ENCODE results near the gene CUL3. TPM values are rescaled to one million over a fixed set of nuclear protein-coding genes. Genes with fewer than 3 reads are reported as not detected.
"Not testable (repeated sequence)": the region's sequence is repeated elsewhere in the genome, so short reads cannot be mapped to it uniquely, and the experiment has no call there.

CUL3 gene
- total and polyA plus RNA-seq, 8 donors = 70.9 to 116 (median 98.1) TPM

GRCh38 chr2:224591220-224591619 is 6.1 kb upstream of the CUL3 start:
- intact Hi-C loops (cut with DNase I) = no loop called here
- ATAC-seq (no peak), DNase-seq (no peak)
- no peaks in the 10 kb centered on the region for H3K27me3 ChIP-seq
- peaks cover 0 to 11% of the 10 kb centered on the region in 2 donors for H3K4me1 ChIP-seq
- no peaks in the 10 kb centered on the region for H3K36me3 ChIP-seq
- no peak overlapping the region for H3K4me3 ChIP-seq
- no peak overlapping the region for H3K27ac ChIP-seq
- no peak for TF ChIP-seq CTCF (IDR thresholded peaks at IDR 0.05)
- no peaks in the 10 kb centered on the region for H3K9me3 ChIP-seq

DNA sequence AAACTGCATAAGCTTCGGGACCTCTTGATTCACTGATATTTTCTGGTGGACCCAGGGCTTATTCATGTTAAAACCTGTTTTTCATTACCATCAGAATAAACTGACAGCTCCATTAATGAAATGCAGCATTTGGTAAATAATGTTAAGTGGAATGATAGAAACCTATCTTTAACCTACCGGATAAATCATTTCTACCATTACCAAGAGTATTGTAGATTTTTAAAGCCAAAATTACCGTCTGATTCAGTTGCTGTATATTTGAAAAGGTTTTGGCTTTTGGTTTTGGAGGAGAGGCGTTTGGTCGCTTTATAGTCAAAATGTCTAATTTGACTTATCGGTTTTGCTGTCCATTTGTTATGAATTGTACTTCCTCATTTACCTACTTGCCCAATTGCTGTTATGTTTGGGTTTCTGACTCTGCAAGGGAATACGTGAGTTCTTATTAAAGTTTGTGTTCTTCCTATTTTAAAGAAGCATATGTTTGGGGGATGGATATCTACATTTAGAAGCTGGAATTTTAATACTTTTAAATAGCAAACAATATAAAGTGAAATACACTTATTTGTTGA is 1.0 kb upstream of the CUL3 start:
- intact Hi-C loops (cut with DNase I) = no loop called here
- no peaks in the 10 kb centered on the region for H3K36me3 ChIP-seq

GRCh38 chr2:224584785-224585210 is 365 bp downstream of the CUL3 start:
- peak overlapping the region; percentile 89 to 95 for H3K27ac ChIP-seq
- no peaks in the 10 kb centered on the region for H3K36me3 ChIP-seq
- no peak for TF ChIP-seq CTCF (IDR thresholded peaks at IDR 0.05)
- H3K4me1 ChIP-seq = peaks cover 4 to 56% of the 10 kb centered on the region in 2 donors
- intact Hi-C loops (cut with DNase I) = no loop called here
- H3K4me3 ChIP-seq = peak overlapping the region; percentile 67 to 88
- H3K9me3 ChIP-seq = no peaks in the 10 kb centered on the region
- no peak for ATAC-seq
- H3K27me3 ChIP-seq = no peaks in the 10 kb centered on the region
- peak in 3 of 4 donors; percentile 49 to 90 (median 64) for DNase-seq

More for the DNA sequence above, 1.0 kb upstream of the CUL3 start:
- no peak for ATAC-seq
- H3K4me3 ChIP-seq = peak overlapping the region; percentile 42 to 88
- H3K4me1 ChIP-seq = peaks cover 4 to 42% of the 10 kb centered on the region in 2 donors
- peak overlapping the region; percentile 27 to 95 for H3K27ac ChIP-seq
- DNase-seq = no peak
- H3K9me3 ChIP-seq = no peaks in the 10 kb centered on the region
- TF ChIP-seq CTCF (IDR thresholded peaks at IDR 0.05) = no peak
- no peaks in the 10 kb centered on the region for H3K27me3 ChIP-seq

DNA sequence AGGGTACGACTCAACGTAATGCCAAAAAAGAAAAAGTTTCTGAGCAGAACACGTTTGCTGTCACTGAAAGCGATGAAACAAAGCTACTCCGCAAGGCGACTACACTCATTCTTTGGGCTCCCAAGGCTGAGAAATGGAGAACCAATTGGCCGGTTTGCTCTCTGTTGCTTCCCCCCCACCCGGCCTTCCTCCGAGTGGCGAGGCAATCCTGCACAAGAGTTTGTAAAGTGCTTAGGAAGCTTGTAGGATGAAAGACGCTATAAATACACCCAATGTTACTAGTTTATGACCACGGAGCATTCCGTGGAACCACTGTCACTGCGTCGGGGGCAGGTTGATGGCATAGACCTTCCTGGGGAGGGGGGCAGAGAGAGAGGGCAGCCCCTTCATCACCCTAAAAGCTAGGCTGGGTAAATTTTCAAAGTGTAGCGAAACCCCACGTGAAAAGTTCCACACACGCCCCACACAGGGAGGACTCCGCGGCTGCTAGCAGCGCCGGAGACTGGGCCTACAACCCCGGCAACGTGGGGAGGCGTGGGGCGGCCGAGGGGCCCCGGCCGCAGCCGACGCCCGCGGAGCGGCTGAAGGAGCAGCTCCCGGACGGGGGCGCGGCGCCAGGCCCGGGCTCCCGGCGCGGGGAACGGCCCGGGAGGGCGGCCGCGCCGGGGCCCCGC is 915 bp downstream of the CUL3 start:
- ATAC-seq = no peak
- H3K27ac ChIP-seq = peak overlapping the region; percentile 50 to 95
- DNase-seq = peak in 3 of 4 donors; percentile 32 to 83 (median 50)
- H3K4me3 ChIP-seq = peak overlapping the region; percentile 67 to 88
- intact Hi-C loops (cut with DNase I) = no loop called here
- peaks cover 4 to 61% of the 10 kb centered on the region in 2 donors for H3K4me1 ChIP-seq
- H3K27me3 ChIP-seq = no peaks in the 10 kb centered on the region
- H3K36me3 ChIP-seq = no peaks in the 10 kb centered on the region
- TF ChIP-seq CTCF (IDR thresholded peaks at IDR 0.05) = no peak
- no peaks in the 10 kb centered on the region for H3K9me3 ChIP-seq

- intact Hi-C loops (cut with DNase I); H3K27me3 ChIP-seq; ATAC-seq; H3K9me3 ChIP-seq; H3K36me3 ChIP-seq; H3K27ac ChIP-seq; DNase-seq: not testable (repeated sequence)
- Histone ChIP-seq H3K4me1 (peaks cover 4 to 73% of the 10 kb centered on the region in 2 donors), H3K4me3 (peak overlapping the region; percentile 67 to 88)
Measured at GRCh38 chr2:224583033-224583432, 2.1 kb downstream of the CUL3 start.
